ENCODE measurements around the gene STOX2.

Gene STOX2

DNA sequence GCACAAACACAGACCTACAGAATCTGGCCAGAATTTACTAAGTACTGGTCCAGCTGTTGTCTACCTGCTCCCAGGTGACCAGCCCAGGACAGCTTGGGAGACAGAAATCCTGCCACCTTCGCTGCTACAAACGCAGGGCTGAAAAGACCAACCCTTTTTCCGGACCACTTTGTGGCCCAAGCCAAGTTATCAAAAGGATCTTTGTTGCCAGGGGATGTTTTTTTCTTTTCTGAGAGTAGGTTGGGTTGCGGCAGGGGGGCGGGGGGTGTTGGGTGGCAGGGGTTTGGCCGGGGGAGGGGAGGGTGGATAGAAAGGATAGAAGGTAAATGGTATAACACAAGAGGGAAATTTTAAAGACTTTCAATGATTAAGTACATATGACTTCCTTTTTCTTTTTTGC lies 63.4 kb downstream of the STOX2 start:
- H3K9me3 ChIP-seq (ENCODE audit: insufficient read depth, low read depth, low read length), result no peaks in the 10 kb centered on the region
- no peak overlapping the region; the same call in 1 of the 2 replicates for H3K4me3 ChIP-seq (ENCODE audit: low read length)
- no peaks in the 10 kb centered on the region for H3K36me3 ChIP-seq (ENCODE audit: insufficient read depth, low read depth, low read length)
- no peaks in the 10 kb centered on the region for H3K27me3 ChIP-seq (ENCODE audit: insufficient read depth, low read length)
- no peak overlapping the region for H3K27ac ChIP-seq (ENCODE audit: low read length)
- peak overlapping the region; percentile 20; the same call in 1 of the 2 replicates for H3K9ac ChIP-seq (ENCODE audit: low read depth, low read length)
- H3K4me1 ChIP-seq (ENCODE audit: insufficient read depth, low read length), result peaks cover 19% of the 10 kb centered on the region

DNA sequence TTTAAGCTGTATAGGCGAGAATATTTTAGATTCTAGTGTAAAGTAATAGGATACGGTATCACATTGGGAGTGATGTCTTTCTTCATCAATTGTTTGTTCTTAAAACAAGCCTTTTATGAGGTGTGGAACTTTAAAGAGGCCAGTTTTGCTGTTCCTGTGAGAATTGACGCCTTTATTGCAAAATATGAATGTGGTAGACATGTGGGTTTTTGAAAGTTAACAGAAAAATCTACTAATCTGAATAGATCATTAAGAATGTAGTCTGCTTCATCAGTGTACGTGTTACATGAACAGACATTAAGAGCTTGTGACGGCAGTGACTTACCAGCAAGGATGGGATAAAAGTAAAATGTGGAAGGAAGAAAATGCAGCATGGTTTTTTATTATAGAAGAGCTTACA lies 63.8 kb downstream of the STOX2 start:
- Histone ChIP-seq H3K4me1 (ENCODE audit: insufficient read depth, low read length) (peaks cover 19% of the 10 kb centered on the region), H3K27me3 (ENCODE audit: insufficient read depth, low read length) (no peaks in the 10 kb centered on the region)

GRCh38 chr4:183969596-183969995 lies 64.5 kb downstream of the STOX2 start:
- no peaks in the 10 kb centered on the region for H3K36me3 ChIP-seq (ENCODE audit: insufficient read depth, low read depth, low read length)
- H3K27me3 ChIP-seq (ENCODE audit: insufficient read depth, low read length), result no peaks in the 10 kb centered on the region
- no peak overlapping the region for H3K27ac ChIP-seq (ENCODE audit: low read length)
- H3K9ac ChIP-seq (ENCODE audit: low read depth, low read length), result no peak overlapping the region
- peaks cover 7% of the 10 kb centered on the region for H3K9me3 ChIP-seq (ENCODE audit: insufficient read depth, low read depth, low read length)
- peaks cover 19% of the 10 kb centered on the region for H3K4me1 ChIP-seq (ENCODE audit: insufficient read depth, low read length)
- H3K4me3 ChIP-seq (ENCODE audit: low read length), result no peak overlapping the region

More for the DNA sequence above, 63.8 kb downstream of the STOX2 start:
- no peak overlapping the region for H3K4me3 ChIP-seq (ENCODE audit: low read length)
- H3K9ac ChIP-seq (ENCODE audit: low read depth, low read length), result no peak overlapping the region
- no peaks in the 10 kb centered on the region for H3K36me3 ChIP-seq (ENCODE audit: insufficient read depth, low read depth, low read length)
- no peak overlapping the region for H3K27ac ChIP-seq (ENCODE audit: low read length)
- H3K9me3 ChIP-seq (ENCODE audit: insufficient read depth, low read depth, low read length), result peaks cover 2% of the 10 kb centered on the region; the same call in 1 of the 2 replicates

DNA sequence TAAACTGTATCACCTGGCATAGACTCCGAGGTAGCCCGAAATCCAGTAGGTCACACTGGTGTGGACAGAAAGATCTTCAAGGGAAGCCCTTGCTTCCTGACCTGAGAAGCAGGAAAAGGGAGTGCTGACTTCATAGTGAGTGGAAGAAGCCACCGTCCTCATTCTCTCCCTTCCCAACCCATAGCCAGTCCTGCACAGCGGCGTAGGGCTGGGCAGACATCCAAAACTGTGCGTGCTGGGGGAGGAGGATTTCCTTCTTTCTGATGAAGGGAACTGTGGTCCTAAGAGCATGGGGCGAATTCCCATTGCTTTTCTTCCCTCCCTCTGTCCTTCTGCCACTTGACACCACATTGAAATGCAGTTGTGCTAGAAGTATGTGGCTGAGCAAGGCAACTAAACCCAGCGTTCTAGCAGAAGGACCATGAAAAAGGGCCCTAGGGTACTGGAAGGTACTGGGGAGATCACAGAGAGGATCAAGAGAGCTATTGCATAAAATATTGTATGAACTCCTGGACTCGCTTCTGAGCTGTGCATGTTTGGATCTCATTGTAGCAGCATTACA lies 66.9 kb downstream of the STOX2 start:
- H3K4me3 ChIP-seq (ENCODE audit: low read length), result no peak overlapping the region
- no peak overlapping the region for H3K27ac ChIP-seq (ENCODE audit: low read length)

GRCh38 chr4:183977707-183978106 lies 72.6 kb downstream of the STOX2 start:
- no peaks in the 10 kb centered on the region for H3K27me3 ChIP-seq (ENCODE audit: insufficient read depth, low read length)
- H3K9ac ChIP-seq (ENCODE audit: low read depth, low read length), result no peak overlapping the region
- no peaks in the 10 kb centered on the region for H3K36me3 ChIP-seq (ENCODE audit: insufficient read depth, low read depth, low read length)
- H3K4me3 ChIP-seq (ENCODE audit: low read length), result no peak overlapping the region
- H3K9me3 ChIP-seq (ENCODE audit: insufficient read depth, low read depth, low read length), result peaks cover 10% of the 10 kb centered on the region
- H3K27ac ChIP-seq (ENCODE audit: low read length), result no peak overlapping the region
- peaks cover 6% of the 10 kb centered on the region; the same call in 1 of the 2 replicates for H3K4me1 ChIP-seq (ENCODE audit: insufficient read depth, low read length)

More for the DNA sequence above, 66.9 kb downstream of the STOX2 start:
- Histone ChIP-seq H3K27me3 (ENCODE audit: insufficient read depth, low read length) (no peaks in the 10 kb centered on the region), H3K4me1 (ENCODE audit: insufficient read depth, low read length) (peaks cover 19% of the 10 kb centered on the region), H3K36me3 (ENCODE audit: insufficient read depth, low read depth, low read length) (no peaks in the 10 kb centered on the region), H3K9ac (ENCODE audit: low read depth, low read length) (no peak overlapping the region), H3K9me3 (ENCODE audit: insufficient read depth, low read depth, low read length) (peaks cover 10% of the 10 kb centered on the region)

DNA sequence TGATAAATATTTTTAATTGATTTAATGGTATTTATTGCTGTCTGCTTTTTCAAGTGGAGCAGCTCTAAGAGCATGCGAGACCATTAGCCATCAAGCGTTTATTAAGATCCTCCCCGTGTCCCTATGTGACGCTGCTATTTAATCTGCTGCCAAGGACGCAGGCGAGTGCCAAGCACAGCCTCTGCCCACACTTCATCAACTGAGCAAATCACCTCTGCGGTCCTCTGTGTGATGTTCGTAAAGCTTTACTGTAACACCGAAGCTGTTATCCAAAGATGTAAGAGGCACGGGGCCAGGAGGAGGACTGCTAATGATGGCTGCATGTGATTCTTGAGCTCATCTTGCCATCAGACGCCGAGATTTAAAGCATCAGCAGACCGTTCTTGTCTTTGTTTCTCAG lies 79.5 kb downstream of the STOX2 start:
- Histone ChIP-seq H3K36me3 (ENCODE audit: insufficient read depth, low read depth, low read length) (no peaks in the 10 kb centered on the region), H3K9me3 (ENCODE audit: insufficient read depth, low read depth, low read length) (no peaks in the 10 kb centered on the region), H3K27me3 (ENCODE audit: insufficient read depth, low read length) (peaks cover 28% of the 10 kb centered on the region), H3K9ac (ENCODE audit: low read depth, low read length) (no peak overlapping the region), H3K4me1 (ENCODE audit: insufficient read depth, low read length) (peaks cover 34% of the 10 kb centered on the region; the same call in 1 of the 2 replicates), H3K27ac (ENCODE audit: low read length) (no peak overlapping the region), H3K4me3 (ENCODE audit: low read length) (no peak overlapping the region)

DNA sequence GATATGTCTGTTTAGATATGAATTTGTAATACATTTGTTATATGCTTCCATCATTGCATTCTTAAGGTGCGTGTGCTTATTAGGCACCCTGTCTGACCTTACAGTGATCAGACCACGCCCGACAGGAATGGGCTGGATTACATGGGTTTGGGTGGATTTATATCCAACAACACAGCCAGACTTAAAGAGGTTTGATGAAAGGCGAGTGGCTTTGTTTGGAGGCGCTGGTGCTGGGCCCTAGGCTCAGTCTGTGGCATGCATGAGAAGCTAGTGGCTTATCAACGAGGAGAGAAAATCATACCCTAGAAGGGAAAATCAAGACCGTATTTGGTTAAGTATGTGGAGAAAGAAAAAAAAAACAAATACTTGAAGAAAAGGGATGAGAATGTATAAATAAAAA lies 80.7 kb downstream of the STOX2 start:
- Histone ChIP-seq H3K27ac (ENCODE audit: low read length) (no peak overlapping the region), H3K4me1 (ENCODE audit: insufficient read depth, low read length) (peaks cover 29% of the 10 kb centered on the region; the same call in 1 of the 2 replicates), H3K9ac (ENCODE audit: low read depth, low read length) (no peak overlapping the region)

DNA sequence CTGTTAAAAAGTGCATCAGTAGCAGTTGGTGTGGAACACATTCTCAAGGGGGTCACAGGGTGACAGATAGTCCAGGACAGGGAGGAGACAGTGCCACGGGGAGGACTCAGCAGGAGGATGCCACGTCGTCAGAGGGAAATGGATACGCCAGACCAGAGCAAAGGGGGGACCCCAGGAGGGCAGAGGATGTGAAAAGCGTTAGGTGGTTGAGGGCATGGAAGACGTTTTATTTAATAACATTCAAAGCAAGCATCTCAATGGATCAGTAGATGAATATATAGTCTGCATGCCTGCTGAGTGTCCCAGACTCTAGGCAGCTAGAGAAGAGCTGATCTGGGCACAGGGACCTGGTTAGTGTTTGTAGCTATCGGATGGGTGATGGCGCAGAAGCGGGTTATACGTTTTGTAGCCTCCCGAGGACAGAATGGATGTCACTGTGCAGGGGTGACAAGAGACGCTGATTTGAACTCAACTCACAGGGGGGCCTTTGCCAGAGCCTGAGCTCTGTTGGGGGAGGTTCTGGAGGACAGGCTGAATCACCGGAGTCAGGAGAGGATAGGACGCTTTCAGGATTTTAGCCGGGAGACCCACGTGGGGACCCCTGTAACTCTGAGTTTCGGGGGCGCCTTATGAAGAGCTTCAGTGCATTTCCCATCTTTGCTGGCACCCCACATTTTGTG lies 81.3 kb downstream of the STOX2 start:
- no peaks in the 10 kb centered on the region for H3K9me3 ChIP-seq (ENCODE audit: insufficient read depth, low read depth, low read length)
- H3K36me3 ChIP-seq (ENCODE audit: insufficient read depth, low read depth, low read length), result no peaks in the 10 kb centered on the region
- peaks cover 28% of the 10 kb centered on the region for H3K27me3 ChIP-seq (ENCODE audit: insufficient read depth, low read length)
- peak overlapping the region; percentile 60; the same call in 1 of the 2 replicates for H3K9ac ChIP-seq (ENCODE audit: low read depth, low read length)
- peak overlapping the region; percentile 67; the same call in 1 of the 2 replicates for H3K4me3 ChIP-seq (ENCODE audit: low read length)
- H3K27ac ChIP-seq (ENCODE audit: low read length), result no peak overlapping the region
- peaks cover 28% of the 10 kb centered on the region; the same call in 1 of the 2 replicates for H3K4me1 ChIP-seq (ENCODE audit: insufficient read depth, low read length)

More for the DNA sequence above, 80.7 kb downstream of the STOX2 start:
- Histone ChIP-seq H3K27me3 (ENCODE audit: insufficient read depth, low read length) (peaks cover 28% of the 10 kb centered on the region), H3K36me3 (ENCODE audit: insufficient read depth, low read depth, low read length) (no peaks in the 10 kb centered on the region), H3K9me3 (ENCODE audit: insufficient read depth, low read depth, low read length) (no peaks in the 10 kb centered on the region), H3K4me3 (ENCODE audit: low read length) (no peak overlapping the region)

- Histone ChIP-seq H3K4me3 (ENCODE audit: low read length) (peak overlapping the region; percentile 67), H3K27me3 (ENCODE audit: insufficient read depth, low read length) (peaks cover 28% of the 10 kb centered on the region), H3K27ac (ENCODE audit: low read length) (no peak overlapping the region), H3K9ac (ENCODE audit: low read depth, low read length) (peak overlapping the region; percentile 60), H3K4me1 (ENCODE audit: insufficient read depth, low read length) (peaks cover 28% of the 10 kb centered on the region; the same call in 1 of the 2 replicates), H3K36me3 (ENCODE audit: insufficient read depth, low read depth, low read length) (no peaks in the 10 kb centered on the region), H3K9me3 (ENCODE audit: insufficient read depth, low read depth, low read length) (no peaks in the 10 kb centered on the region)
Measured at GRCh38 chr4:183986971-183987946, 82.2 kb downstream of the STOX2 start.

DNA sequence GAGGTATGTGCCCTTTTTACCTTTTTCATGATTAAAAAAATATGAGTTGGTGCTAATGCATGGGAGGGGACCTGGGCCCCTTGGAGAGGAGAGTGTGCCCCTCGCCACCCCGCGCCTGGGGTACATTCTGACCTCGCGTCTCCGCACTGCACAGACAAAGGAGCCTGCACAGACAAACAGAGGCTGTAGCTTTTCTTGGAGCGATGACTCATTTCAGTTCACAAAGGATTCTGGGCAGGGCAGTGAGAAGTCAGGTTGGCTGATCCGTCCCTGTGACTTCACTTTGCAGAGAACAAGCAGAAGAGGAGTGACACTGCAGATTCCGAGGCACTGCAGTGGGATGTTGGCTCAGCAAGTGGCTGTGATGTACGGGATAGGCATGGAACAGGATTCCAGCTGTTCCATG lies 82.9 kb downstream of the STOX2 start:
- H3K27me3 ChIP-seq (ENCODE audit: insufficient read depth, low read length), result peaks cover 28% of the 10 kb centered on the region
- H3K4me3 ChIP-seq (ENCODE audit: low read length), result peak overlapping the region; percentile 67
- no peaks in the 10 kb centered on the region for H3K36me3 ChIP-seq (ENCODE audit: insufficient read depth, low read depth, low read length)
- no peak overlapping the region for H3K27ac ChIP-seq (ENCODE audit: low read length)
- peaks cover 28% of the 10 kb centered on the region; the same call in 1 of the 2 replicates for H3K4me1 ChIP-seq (ENCODE audit: insufficient read depth, low read length)
- peak overlapping the region; percentile 60; the same call in 1 of the 2 replicates for H3K9ac ChIP-seq (ENCODE audit: low read depth, low read length)
- H3K9me3 ChIP-seq (ENCODE audit: insufficient read depth, low read depth, low read length), result no peaks in the 10 kb centered on the region

DNA sequence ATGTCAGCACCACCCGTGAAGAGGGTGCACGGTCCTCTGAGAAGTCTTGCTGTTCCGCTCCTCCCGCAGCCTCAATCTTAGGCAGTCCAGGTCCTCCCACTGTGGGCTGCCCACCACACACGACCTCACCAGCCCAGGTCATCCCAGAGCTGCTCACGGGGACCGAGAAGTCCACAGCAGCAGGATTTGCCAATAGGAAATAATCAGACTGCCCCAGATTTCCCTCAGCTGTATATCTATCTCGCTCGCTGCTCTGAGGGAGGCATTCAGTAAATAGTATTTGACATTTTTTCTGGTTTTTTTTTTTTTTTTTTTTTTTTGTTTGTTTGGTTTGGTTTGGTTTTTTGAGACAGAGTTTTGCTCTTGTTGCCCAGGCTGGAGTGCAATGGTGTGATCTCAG lies 83.8 kb downstream of the STOX2 start:
- Histone ChIP-seq H3K4me3 (ENCODE audit: low read length) (no peak overlapping the region), H3K36me3 (ENCODE audit: insufficient read depth, low read depth, low read length) (no peaks in the 10 kb centered on the region), H3K4me1 (ENCODE audit: insufficient read depth, low read length) (peaks cover 28% of the 10 kb centered on the region; the same call in 1 of the 2 replicates), H3K27ac (ENCODE audit: low read length) (no peak overlapping the region), H3K9ac (ENCODE audit: low read depth, low read length) (peak overlapping the region; percentile 60; the same call in 1 of the 2 replicates), H3K27me3 (ENCODE audit: insufficient read depth, low read length) (peaks cover 28% of the 10 kb centered on the region), H3K9me3 (ENCODE audit: insufficient read depth, low read depth, low read length) (no peaks in the 10 kb centered on the region)
